GM12872 (cell line): ENCODE measurements around the gene CLCN7.

ENCODE experiments used
- CTCF ChIP-seq: IDR thresholded peaks from 3 replicates; pipeline ENCODE4 v1.5.1; 2011; ENCODE audit warnings: low read depth, mild to moderate bottlenecking, low read length, moderate library complexity; ENCODE audit not compliant: insufficient read depth

CLCN7 gene

GRCh38 chr16:1470481-1471251 is 4.2 kb downstream of the CLCN7 start:
- TF ChIP-seq CTCF: no peak

GRCh38 chr16:1469693-1470201 is 5.1 kb downstream of the CLCN7 start:
- TF ChIP-seq CTCF: no peak

- no peak for TF ChIP-seq CTCF
These were observed 6.4 kb downstream of the CLCN7 start for GRCh38 chr16:1468426-1468810.

- no peak for TF ChIP-seq CTCF
These were observed 7.8 kb downstream of the CLCN7 start for GRCh38 chr16:1466968-1467521.

GRCh38 chr16:1466054-1466453 is 8.8 kb downstream of the CLCN7 start:
- no peak for TF ChIP-seq CTCF

- no peak for TF ChIP-seq CTCF
These were observed 9.3 kb downstream of the CLCN7 start for GRCh38 chr16:1465567-1465915.

GRCh38 chr16:1464894-1465566 is 9.8 kb downstream of the CLCN7 start:
- TF ChIP-seq CTCF: no peak
